Stimulated activated CD4-positive, alpha-beta T cell treated with anti-CD3 and anti-CD28 coated beads, TNF-alpha, amount 100 ng/mL, for 1 hour (primary cell): ENCODE data around the gene SMO.
A peak's percentile ranks its signal among the peaks of the same experiment; 100 is the strongest.
"Not testable (repeated sequence)": the region's sequence is repeated elsewhere in the genome, so short reads cannot be mapped to it uniquely, and the experiment has no call there.

Source experiments
- DNase-seq, 3 donors: peaks; one replicate each; pipeline ENCODE4 v3.0.0-alpha.2; 2020; ENCODE audit warnings: low read depth in 3 of 3, low spot score in 1 of 3

SMO gene

DNA sequence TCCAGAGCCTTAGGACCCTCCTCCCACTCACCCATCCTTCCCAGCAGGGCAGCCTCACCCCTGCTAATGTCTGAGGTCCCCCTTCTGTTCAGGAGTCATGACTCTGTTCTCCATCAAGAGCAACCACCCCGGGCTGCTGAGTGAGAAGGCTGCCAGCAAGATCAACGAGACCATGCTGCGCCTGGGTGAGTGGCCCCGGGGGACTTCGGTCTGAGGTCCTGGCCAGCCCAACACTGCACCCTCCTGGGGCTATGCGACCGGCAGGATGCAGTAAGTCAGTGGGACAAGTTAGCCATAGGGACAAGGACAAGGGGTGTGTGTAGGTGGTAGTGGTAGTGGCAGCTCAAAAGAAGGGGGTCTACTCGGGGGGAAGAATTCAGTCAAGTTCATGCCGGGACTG, 20.2 kb downstream of the SMO start:
- no peak for DNase-seq

DNA sequence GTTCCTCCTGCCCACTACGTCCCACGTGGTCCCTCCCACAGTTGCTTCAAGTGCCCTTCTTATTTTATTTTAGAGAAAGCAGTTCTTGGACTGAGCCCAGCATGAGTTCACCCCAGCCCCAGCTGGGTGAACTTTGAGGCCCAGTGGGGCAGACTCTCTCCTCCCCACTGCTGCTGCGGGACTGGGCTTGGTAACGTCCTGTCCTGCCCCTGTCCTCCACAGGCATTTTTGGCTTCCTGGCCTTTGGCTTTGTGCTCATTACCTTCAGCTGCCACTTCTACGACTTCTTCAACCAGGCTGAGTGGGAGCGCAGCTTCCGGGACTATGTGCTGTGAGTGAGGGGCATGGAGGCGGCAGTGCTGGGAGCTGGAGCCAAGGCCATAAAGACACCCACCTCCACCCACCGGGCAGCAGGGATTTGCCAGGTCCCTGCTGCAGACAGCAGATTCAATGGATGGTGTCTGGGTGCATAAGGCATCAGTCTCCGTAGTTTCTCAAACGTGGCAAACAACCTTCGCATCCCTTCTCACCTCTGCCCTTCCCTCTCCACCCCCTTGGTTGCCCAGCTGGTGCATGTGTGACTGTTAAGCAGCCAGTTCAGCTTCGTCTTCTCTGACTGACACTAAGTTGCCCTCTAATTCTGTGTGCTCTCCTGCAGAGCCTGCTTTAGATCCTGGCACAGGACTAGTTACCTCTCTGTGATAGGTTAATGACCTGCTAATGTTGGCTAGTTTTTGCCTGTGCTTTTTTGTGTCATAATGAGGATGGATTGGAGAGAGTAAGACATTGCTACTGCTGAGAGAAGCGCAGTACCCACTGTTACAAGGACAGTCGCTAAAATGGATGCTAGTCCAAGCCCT, 20.9 kb downstream of the SMO start:
- no peak for DNase-seq

DNA sequence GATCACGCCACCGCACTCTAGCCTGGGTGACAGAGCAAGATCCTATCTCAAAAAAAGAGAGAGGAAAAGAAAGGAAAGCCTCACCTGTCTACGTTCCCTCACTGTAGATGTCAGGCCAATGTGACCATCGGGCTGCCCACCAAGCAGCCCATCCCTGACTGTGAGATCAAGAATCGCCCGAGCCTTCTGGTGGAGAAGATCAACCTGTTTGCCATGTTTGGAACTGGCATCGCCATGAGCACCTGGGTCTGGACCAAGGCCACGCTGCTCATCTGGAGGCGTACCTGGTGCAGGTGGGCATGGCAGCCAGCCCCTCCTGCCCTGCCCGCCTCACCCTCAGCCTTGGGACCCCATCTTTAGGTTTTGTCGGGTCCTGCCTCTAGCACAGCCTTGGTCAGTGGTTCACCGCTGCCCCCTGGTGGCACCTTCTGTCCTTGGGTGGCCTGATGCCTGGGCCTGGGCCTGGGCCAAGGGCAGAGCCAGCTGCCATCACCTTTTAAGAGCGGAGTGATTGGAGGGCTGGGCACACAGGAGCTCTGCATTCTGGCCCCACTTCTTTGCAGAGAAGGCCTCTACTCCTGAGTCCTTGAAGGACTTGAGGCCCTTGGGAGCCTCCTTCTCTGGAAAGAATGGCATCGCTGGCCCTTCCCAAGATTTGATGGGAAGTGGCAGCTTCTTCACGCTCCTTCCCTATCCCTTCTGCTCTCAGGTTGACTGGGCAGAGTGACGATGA, 22.0 kb downstream of the SMO start:
- peak in 2 of 3 donors; percentile 13 to 58 for DNase-seq

GRCh38 chr7:129210989-129211312, 22.5 kb downstream of the SMO start:
- no peak for DNase-seq

DNA sequence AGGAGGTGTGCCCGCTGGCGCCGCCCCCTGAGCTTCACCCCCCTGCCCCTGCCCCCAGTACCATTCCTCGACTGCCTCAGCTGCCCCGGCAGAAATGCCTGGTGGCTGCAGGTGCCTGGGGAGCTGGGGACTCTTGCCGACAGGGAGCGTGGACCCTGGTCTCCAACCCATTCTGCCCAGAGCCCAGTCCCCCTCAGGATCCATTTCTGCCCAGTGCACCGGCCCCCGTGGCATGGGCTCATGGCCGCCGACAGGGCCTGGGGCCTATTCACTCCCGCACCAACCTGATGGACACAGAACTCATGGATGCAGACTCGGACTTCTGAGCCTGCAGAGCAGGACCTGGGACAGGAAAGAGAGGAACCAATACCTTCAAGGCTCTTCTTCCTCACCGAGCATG, 23.7 kb downstream of the SMO start:
- no peak for DNase-seq

DNA sequence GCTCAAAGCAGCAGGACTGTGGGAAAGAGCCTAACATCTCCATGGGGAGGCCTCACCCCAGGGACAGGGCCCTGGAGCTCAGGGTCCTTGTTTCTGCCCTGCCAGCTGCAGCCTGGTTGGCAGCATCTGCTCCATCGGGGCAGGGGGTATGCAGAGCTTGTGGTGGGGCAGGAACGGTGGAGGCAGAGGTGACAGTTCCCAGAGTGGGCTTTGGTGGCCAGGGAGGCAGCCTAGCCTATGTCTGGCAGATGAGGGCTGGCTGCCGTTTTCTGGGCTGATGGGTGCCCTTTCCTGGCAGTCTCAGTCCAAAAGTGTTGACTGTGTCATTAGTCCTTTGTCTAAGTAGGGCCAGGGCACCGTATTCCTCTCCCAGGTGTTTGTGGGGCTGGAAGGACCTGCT, 24.2 kb downstream of the SMO start:
- DNase-seq, result no peak

DNA sequence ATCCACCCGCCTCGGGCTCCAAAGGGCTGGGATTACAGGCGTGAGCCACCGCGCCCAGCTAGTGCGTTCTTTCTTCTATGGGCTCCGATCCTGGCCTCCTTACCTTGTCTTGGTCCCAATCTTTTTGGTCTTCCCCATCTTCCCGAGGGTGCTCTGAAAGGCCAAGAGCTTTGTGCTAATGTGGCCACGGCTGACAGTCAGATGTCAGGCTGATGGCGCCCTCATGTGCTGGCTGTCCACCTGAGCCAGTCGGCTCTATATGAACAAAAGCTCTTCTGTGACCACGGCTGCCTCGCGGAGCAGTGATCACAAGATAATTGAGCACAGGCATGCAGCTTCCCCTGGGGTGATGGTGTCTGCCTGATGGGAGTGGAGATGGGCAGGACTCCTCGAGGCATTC, 25.4 kb downstream of the SMO start:
- DNase-seq, result no peak

GRCh38 chr7:129215691-129216090, 27.3 kb downstream of the SMO start:
- not testable (repeated sequence) for DNase-seq

DNA sequence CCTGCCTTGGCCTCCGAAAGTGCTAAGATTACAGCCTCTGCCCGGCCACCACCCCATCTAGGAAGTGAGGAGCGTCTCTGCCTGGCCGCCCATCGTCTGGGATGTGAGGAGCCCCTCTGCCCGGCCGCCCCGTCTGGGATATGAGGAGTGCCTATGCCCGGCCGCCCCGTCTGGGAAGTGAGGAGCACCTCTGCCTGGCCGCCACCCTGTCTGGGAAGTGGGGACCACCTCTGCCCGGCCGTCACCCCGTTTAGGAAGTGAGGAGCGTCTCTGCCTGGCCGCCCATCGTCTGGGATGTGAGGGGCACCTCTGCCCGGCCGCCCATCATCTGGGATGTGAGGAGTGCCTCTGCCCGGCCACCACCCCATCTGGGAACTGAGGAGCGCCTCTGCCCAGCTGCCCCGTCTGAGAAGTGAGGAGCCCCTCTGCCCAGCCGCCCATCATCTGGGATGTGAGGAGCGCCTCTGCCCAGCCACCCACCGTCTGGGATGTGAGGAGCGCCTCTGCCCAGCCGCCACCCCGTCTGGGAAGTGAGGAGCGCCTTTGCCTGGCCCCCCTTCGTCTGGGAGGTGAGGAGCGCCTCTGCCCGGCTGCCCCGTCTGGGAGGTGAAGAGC, 27.8 kb downstream of the SMO start:
- DNase-seq, result not testable (repeated sequence)

DNA sequence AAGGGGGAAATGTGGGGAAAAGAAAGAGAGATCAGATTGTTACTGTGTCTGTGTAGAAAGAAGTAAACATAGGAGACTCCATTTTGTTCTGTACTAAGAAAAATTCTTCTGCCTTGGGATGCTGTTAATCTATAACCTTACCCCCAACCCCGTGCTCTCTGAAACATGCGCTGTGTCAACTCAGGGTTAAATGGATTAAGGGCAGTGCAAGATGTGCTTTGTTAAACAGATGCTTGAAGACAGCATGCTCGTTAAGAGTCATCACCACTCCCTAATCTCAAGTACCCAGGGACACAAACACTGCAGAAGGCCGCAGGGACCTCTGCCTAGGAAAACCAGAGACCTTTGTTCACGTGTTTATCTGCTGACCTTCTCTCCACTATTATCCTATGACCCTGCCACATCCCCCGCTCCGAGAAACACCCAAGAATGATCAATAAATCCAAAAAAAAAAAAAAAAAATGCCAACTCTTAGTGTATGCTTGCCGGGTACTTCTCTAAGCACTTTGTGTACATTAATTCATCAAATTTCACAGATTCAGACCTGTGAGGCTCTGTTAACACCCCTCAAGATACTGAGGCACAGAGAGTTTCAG, 28.5 kb downstream of the SMO start:
- DNase-seq, result not testable (repeated sequence)

- peak; percentile 43 to 62 (median 56) for DNase-seq
These were observed 30.2 kb downstream of the SMO start for GRCh38 chr7:129218514-129219062.

GRCh38 chr7:129219166-129219565, 30.7 kb downstream of the SMO start:
- not testable (repeated sequence) for DNase-seq

GRCh38 chr7:129222064-129222463, 33.6 kb downstream of the SMO start:
- no peak for DNase-seq

DNA sequence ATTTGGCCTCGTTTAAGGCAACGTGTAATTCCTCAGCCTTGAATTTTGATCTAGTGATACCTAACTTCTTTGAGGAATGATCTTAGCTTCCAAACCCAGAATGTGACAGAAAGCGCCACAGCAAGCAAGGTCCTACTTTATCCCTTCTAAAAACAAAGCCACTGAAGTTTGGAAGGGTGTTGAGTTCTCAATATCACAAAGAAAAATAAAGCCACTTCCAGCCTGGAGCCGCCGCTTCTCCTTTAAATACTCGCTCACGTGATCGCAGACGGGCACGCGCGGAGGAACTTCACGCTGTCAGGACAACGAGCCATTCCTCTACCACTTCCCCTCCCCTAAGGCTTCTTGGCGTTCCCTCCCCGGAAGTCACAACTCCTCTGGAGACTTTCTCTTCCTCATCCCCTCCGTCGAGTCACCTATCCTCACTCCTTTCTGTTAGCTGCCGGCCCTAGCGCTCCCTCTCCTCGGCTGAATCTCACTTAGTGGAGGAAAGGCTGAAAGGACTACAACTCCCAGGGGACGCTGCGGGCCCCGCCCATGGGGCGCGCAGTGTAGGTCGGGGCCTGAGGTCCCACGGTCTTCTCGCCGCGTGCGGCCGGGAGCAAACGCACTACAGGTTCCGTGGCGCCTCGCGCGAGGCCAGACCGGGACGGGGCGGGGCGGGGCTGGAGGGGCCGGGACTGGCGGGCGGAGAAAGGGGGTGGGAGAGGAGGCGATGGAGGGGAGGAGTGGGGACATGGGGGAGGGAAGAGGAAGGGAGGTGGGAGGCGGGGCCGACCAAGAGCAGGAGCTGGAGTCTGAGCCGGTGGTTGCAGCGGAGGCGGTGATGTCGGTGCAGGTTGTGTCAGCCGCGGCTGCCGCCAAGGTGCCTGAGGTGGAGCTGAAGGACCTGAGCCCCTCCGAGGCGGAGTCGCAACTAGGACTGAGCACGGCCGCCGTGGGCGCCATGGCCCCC, 36.1 kb downstream of the SMO start, which contains the start of gene AHCYL2:
AHCYL2 (plus strand) TSS at position 780 of the 955 bp plus-strand sequence.
- DNase-seq, result peak; percentile 95 to 96 (median 95)

DNA sequence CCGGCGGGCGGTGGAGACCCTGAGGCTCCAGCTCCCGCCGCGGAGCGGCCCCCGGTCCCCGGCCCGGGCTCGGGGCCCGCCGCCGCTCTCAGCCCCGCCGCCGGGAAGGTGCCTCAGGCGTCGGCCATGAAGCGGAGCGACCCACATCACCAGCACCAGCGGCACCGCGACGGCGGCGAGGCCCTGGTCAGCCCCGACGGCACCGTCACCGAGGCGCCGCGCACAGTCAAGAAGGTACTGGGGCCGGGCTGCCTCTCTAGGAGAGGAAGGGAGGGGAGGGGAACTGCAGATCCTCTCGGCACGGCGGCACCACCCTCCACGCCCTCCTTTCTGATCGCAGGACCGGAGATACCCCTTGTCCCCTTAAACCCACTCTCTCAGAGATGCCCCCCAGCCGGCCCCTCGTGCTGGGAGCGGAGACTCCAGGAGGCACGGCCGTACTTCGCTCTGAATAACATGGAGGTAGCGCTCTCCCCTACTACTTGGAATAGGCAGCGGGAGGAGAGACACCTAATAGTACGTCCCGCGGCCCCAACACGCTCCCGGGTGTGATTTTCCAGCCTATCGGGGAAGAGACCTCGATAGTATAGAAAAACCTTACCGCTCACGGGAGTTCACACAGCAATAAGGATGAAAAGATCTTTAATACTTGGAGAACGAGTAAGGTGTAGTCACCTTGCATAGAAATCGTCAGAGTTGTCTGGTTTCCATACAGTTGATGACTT, 36.9 kb downstream of the SMO start:
- peak in 2 of 3 donors; percentile 17 to 34 for DNase-seq

GRCh38 chr7:129225931-129226572, 37.6 kb downstream of the SMO start:
- DNase-seq, result no peak

GRCh38 chr7:129227646-129228578, 39.5 kb downstream of the SMO start:
- no peak for DNase-seq

DNA sequence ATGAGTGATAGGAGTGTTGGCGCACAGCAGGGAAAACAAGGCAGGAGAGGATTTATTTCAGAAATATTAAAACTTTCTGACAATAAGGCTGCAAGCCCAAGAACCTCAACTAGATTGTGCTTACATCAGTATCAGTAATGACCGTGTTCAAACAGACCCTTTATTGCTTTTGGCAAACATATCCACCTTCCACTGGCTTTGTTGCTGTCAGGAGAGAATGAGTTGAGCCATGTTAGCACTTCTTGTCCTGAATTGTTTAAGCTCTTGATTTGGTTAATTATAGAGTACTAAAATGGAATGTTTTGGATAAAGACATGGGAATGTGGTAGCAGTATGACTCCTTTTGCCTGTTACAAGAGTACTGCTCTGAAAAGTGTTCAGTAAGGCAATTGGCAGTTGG, 40.2 kb downstream of the SMO start:
- DNase-seq, result no peak
